Coronary artery (tissue), 2 donors: ENCODE data around the gene DYRK1A.

Experiments used
- DNase-seq: peaks from one replicate; pipeline ENCODE4 v3.0.0-alpha.2; 2017; ENCODE audit warnings: low spot score
- H3K27ac ChIP-seq, 2 donors: fragments of 200-600 bp; sonication (generic); one replicate each; pipeline ENCODE4 v1.5.1; 2016 to 2019
- H3K4me3 ChIP-seq: fragments of 200-600 bp; sonication (generic); 2 replicates; pipeline ENCODE4 v1.5.1; 2016; ENCODE audit warnings: mild to moderate bottlenecking, moderate library complexity
- TF ChIP-seq, protein P1 (sequence below): fragments of 200-600 bp; sonication (generic); IDR thresholded peaks from one replicate; pipeline ENCODE4 v1.5.1; 2019; ENCODE audit warnings: antibody characterized with exemption

The DYRK1A gene

DNA sequence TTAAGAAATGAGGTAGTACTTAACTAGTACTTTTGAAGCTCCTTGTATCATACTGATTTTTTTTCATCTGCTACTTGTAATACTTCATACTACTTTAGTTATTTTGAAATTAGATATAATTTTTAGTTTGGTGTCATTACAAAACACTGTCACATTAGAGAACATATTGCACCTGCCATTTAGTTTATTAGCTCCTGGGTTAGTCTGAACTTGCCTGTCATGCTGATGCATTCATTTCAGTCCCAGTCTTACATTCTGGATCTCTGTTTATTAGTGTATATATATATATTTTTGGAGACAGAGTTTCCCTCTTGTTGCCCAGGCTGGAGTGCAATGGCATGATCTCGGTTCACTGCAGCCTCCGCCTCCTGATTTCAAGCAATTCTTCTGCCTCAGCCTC lies 50.3 kb downstream of the DYRK1A start:
- no peak for DNase-seq
- Histone ChIP-seq H3K27ac (no peak overlapping the region), H3K4me3 (no peak overlapping the region)
- TF ChIP-seq, protein P1, sequence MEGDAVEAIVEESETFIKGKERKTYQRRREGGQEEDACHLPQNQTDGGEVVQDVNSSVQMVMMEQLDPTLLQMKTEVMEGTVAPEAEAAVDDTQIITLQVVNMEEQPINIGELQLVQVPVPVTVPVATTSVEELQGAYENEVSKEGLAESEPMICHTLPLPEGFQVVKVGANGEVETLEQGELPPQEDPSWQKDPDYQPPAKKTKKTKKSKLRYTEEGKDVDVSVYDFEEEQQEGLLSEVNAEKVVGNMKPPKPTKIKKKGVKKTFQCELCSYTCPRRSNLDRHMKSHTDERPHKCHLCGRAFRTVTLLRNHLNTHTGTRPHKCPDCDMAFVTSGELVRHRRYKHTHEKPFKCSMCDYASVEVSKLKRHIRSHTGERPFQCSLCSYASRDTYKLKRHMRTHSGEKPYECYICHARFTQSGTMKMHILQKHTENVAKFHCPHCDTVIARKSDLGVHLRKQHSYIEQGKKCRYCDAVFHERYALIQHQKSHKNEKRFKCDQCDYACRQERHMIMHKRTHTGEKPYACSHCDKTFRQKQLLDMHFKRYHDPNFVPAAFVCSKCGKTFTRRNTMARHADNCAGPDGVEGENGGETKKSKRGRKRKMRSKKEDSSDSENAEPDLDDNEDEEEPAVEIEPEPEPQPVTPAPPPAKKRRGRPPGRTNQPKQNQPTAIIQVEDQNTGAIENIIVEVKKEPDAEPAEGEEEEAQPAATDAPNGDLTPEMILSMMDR = no peak

DNA sequence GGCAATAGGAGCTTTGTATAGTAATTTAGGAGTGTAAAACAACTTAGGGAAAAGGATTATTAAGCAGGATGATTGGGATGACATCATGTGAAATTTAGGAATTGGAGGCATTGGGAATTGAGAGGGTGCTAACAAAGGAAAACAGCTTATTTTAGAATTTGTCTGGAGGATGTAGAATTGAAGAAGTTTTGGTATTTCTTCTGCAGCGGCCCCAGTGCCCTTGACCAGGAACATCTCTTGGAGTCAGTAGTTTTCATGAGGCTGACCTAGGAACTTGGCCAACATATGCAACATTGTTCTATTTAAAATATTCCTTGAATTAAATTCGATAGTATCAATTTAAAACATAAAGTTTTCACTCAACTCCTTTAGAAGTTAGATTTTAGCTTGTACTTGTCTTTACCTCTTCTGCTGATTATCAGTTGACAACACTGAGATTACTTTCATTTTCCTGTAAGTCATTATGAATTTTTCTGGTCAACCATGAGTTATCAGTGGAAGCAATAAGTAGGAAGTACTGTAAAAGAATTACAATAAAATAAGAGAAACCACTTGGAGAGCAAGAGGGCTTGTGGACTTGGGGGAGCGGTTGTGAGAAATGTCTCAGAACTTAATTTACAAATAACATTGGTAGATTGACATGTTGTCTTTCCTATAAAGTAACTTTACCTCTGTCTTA lies 52.8 kb downstream of the DYRK1A start:
- no peak for DNase-seq
- TF ChIP-seq, protein P1 = no peak
- Histone ChIP-seq H3K27ac (no peak overlapping the region), H3K4me3 (no peak overlapping the region)

DNA sequence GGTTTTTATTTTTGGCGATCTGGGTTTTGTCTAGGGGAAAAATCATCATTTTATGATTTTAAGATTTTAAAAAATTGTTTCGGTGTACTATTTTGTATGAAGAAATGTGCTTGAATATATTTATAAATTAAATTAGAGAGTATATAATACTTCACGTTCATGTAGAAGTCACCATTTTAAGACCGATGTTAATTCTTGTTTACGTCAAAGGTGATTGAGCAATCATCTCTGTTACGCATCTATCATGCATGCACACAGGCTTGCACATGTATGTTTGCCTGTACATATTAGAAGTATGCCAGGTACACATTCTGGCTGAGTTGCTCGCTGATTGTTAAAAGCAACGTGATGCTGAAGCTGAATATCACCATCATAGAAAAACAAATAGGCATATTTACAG lies 54.7 kb downstream of the DYRK1A start:
- no peak for DNase-seq
- H3K27ac ChIP-seq = no peak overlapping the region
- no peak overlapping the region for H3K4me3 ChIP-seq
- TF ChIP-seq, protein P1 = no peak

DNA sequence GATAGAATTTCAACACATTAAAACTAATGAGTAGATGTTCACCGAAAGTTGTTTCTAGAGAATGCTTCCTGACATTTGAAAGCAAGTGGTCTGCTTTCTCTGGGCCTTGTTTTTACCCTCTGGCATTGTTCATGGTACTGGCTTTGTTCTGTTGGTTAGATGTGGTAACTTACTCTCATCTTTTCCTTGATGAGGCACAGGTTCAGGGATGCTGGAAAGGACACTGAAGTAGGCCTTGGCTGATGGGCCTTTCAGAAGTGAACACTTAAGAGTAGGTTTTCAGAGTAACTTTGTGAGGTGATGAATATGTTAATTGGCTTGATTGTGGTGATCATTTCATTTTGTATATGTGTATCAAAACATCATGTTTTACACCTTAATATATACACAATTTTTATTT lies 55.8 kb downstream of the DYRK1A start:
- Histone ChIP-seq H3K27ac (no peak overlapping the region), H3K4me3 (no peak overlapping the region)
- DNase-seq = no peak
- TF ChIP-seq, protein P1 = no peak

DNA sequence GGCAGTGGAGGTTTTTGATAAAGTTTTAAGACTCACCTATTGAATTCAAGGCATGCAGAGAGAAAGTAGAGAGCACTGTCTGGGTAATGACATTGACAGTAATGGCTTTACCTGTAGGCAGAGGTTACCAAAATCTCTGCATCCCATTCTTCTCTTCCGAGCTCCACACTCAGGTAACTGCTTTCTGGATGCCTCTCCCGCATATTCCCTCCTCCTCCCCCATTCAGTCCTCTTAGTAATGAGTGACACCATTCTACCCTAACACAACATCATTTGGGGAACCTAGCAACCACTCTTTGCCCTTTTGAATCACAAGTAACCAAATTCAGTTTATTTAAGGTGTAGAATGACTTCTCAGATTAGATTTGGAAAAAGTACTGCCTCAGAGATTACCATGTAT lies 56.5 kb downstream of the DYRK1A start:
- no peak for DNase-seq
- no peak overlapping the region for H3K4me3 ChIP-seq
- TF ChIP-seq, protein P1 = no peak
- H3K27ac ChIP-seq = no peak overlapping the region

DNA sequence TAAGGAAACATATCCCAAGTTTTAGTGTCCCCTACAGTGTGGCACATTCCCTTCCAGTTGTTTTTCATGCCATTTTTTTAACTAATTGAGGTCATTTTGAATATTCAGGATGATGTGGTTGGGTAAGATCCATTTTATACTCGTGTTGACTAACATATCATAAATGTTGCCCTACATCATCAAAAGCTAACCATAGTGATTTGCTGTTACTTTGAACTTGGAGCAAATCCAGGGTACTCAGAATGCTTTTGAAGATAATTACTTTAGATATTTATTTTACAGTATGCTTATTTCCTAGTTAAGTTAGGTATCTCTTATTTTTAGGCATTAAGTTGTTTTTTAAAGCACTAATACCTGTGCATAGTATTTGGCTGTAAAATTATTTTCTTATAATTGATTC lies 57.8 kb downstream of the DYRK1A start:
- no peak overlapping the region for H3K27ac ChIP-seq
- TF ChIP-seq, protein P1 = no peak
- DNase-seq = no peak
- no peak overlapping the region for H3K4me3 ChIP-seq

DNA sequence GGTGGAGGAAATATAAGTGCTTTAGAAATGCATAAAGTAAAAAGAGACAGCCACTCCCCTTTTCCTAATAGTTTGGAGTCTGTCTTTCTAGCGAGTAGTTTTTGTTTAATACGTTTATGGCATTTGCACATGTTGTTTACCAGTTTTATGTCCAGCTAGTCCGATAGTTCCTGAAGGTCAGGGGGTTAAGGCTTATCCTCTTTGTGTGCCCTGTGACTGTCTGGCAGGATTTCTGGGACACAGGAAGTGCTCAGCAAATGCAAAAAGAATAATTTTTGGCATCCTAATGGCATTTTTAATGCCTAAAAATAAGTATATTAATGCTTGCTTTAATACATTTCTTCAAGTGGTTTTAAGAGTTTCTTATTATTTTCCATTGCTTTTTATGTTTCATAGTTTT lies 58.4 kb downstream of the DYRK1A start:
- TF ChIP-seq, protein P1 = no peak
- DNase-seq = no peak
- Histone ChIP-seq H3K4me3 (peak overlapping the region; percentile 34), H3K27ac (no peak overlapping the region)
